Body of pancreas (tissue), 4 donors: ENCODE data around the gene GBP1. TPM values are rescaled to one million over a fixed set of nuclear protein-coding genes. Genes with fewer than 3 reads are reported as not detected.

Source experiments
- ATAC-seq: fragments of 150-250 bp; one replicate; pipeline ENCODE4 v1.9.1; 2016
- DNase-seq, 4 donors: peaks; one replicate each; pipeline ENCODE4 v3.0.0-alpha.2; 2019
- H3K27ac ChIP-seq, 4 donors: fragments of 200-600 bp; sonication (generic); 1 replicate in 3 of 4; 2 replicates in 1 of 4; pipeline versions ENCODE4 v1.5.1 to v1.6.1; 2016 to 2019; ENCODE audit warnings: mild to moderate bottlenecking in 1 of 4, mixed read lengths in 1 of 4, moderate library complexity in 1 of 4
- H3K27me3 ChIP-seq, 2 donors: fragments of 200-600 bp; sonication (generic); one replicate each; pipeline ENCODE4 v1.6.0; 2016; ENCODE audit warnings: mild to moderate bottlenecking in 1 of 2
- H3K36me3 ChIP-seq, 2 donors: fragments of 200-600 bp; sonication (generic); replicated peaks in 1 of 2; 2 replicates each; pipeline ENCODE4 v1.5.1; 2016; ENCODE audit warnings: low read depth in 2 of 2; ENCODE audit not compliant: insufficient read depth in 1 of 2
- H3K4me1 ChIP-seq: fragments of 200-600 bp; sonication (generic); one replicate; pipeline ENCODE4 v1.6.0; 2016
- H3K4me3 ChIP-seq, 2 donors: fragments of 200-600 bp; sonication (generic); 1 replicate in 1 of 2; 2 replicates in 1 of 2; pipeline ENCODE4 v1.5.1; 2016 to 2019
- H3K9me3 ChIP-seq, 3 donors: fragments of 200-600 bp; sonication (generic); 1 replicate in 2 of 3; 2 replicates in 1 of 3; pipeline ENCODE4 v1.5.1; 2016
- CTCF ChIP-seq, 7 experiments: fragments of 450-650 bp in 4 of 7; fragments of 200-600 bp in 3 of 7; sonication (generic) in 3 of 7; IDR thresholded peaks; one replicate each; pipeline ENCODE4 v1.5.1; 2016 to 2019; ENCODE audit warnings: antibody characterized with exemption in 7 of 7
- POLR2A ChIP-seq, 3 donors: fragments of 450-650 bp; IDR thresholded peaks; one replicate each; pipeline ENCODE4 v1.6.1; 2016; ENCODE audit warnings: antibody characterized with exemption in 3 of 3, mild to moderate bottlenecking in 2 of 3
- WGBS, 2 donors: methylation state at CpG; one replicate each; pipeline ENCODE4 v1.1.5; 2017; 5-methylcytosine and 5-hydroxymethylcytosine counted together
- intact Hi-C: fragments of 100-400 bp; cut with DNase I; formaldehyde crosslinking; loops from one replicate; pipeline ENCODE4 v1.15.1; 2023
- total RNA-seq, 2 donors: library from RNA; depleted of rRNA; stranded (reverse); fragments of >200 nt; gene quantifications; one replicate each; pipeline ENCODE4 v1.1.0, GENCODE V29; 2016

The GBP1 gene
- total RNA-seq, 2 donors from 2014 or later, result 3.3 to 6.7 TPM

GRCh38 chr1:89070509-89070908, 5.5 kb upstream of the GBP1 start:
- ATAC-seq (no peak), DNase-seq (no peak)
- TF ChIP-seq POLR2A (IDR thresholded peaks at IDR 0.05), result no peak
- no peak for TF ChIP-seq CTCF (IDR thresholded peaks at IDR 0.05)
- no peaks in the 10 kb centered on the region for H3K9me3 ChIP-seq
- H3K4me1 ChIP-seq, result peaks cover 1% of the 10 kb centered on the region
- WGBS, 2 donors, result 78 to 89% methylated on average over 1 of the region's 1 CpG
- intact Hi-C loops, result no loop called here
- H3K36me3 ChIP-seq, result no peaks in the 10 kb centered on the region
- no peaks in the 10 kb centered on the region for H3K27me3 ChIP-seq
- H3K4me3 ChIP-seq, result no peak overlapping the region
- no peak overlapping the region for H3K27ac ChIP-seq

GRCh38 chr1:89069951-89070350, 4.9 kb upstream of the GBP1 start:
- Histone ChIP-seq H3K36me3 (no peaks in the 10 kb centered on the region), H3K27me3 (no peaks in the 10 kb centered on the region), H3K27ac (no peak overlapping the region), H3K9me3 (no peaks in the 10 kb centered on the region), H3K4me3 (no peak overlapping the region), H3K4me1 (peaks cover 4% of the 10 kb centered on the region)
- intact Hi-C loops, result no loop called here
- WGBS, 2 donors, result 70 to 82% methylated on average over 2 of the region's 2 CpGs
- TF ChIP-seq CTCF (IDR thresholded peaks at IDR 0.05), result no peak
- TF ChIP-seq POLR2A (IDR thresholded peaks at IDR 0.05), result no peak
- DNase-seq, result no peak
- ATAC-seq, result no peak

- TF ChIP-seq CTCF (IDR thresholded peaks at IDR 0.05) (no peak), POLR2A (IDR thresholded peaks at IDR 0.05) (no peak)
- no peak for DNase-seq
- Histone ChIP-seq H3K27me3 (no peaks in the 10 kb centered on the region), H3K4me1 (peaks cover 9% of the 10 kb centered on the region), H3K9me3 (no peaks in the 10 kb centered on the region), H3K4me3 (no peak overlapping the region), H3K36me3 (no peaks in the 10 kb centered on the region), H3K27ac (no peak overlapping the region)
- intact Hi-C loops, result no loop called here
- ATAC-seq, result no peak
These were observed 3.3 kb upstream of the GBP1 start for GRCh38 chr1:89068291-89068690.

- WGBS, 2 donors, result 8 to 19% methylated on average over 4 of the region's 4 CpGs
- H3K9me3 ChIP-seq, result no peaks in the 10 kb centered on the region
- peak overlapping the region in 1 of 2 donors; percentile 6 for H3K4me3 ChIP-seq
- H3K4me1 ChIP-seq, result peaks cover 9% of the 10 kb centered on the region
- TF ChIP-seq CTCF (IDR thresholded peaks at IDR 0.05), result no peak
- no peak for TF ChIP-seq POLR2A (IDR thresholded peaks at IDR 0.05)
- intact Hi-C loops, result no loop called here
- H3K36me3 ChIP-seq, result no peaks in the 10 kb centered on the region
- DNase-seq, result no peak
- H3K27ac ChIP-seq, result peak overlapping the region; percentile 27 to 81 (median 72)
- H3K27me3 ChIP-seq, result no peaks in the 10 kb centered on the region
- peak; percentile 36 for ATAC-seq
These were observed 376 bp downstream of the GBP1 start for GRCh38 chr1:89064632-89065031.

- no peak overlapping the region for H3K27ac ChIP-seq
These were observed 1.9 kb downstream of the GBP1 start for GRCh38 chr1:89063094-89063493.

More at GRCh38 chr1:89063094-89063493, 1.9 kb downstream of the GBP1 start:
- intact Hi-C loops, result no loop called here
- DNase-seq (no peak), ATAC-seq (no peak)
- peaks cover 9% of the 10 kb centered on the region for H3K4me1 ChIP-seq
- H3K4me3 ChIP-seq, result no peak overlapping the region
- no peaks in the 10 kb centered on the region for H3K36me3 ChIP-seq
- no peak for TF ChIP-seq POLR2A (IDR thresholded peaks at IDR 0.05)
- no peak for TF ChIP-seq CTCF (IDR thresholded peaks at IDR 0.05)
- no peaks in the 10 kb centered on the region for H3K9me3 ChIP-seq
- no peaks in the 10 kb centered on the region for H3K27me3 ChIP-seq
- 66 to 76% methylated on average over 3 of the region's 3 CpGs for WGBS, 2 donors
